Activated CD4-positive, CD25-positive, alpha-beta regulatory T cell treated with anti-CD3 and anti-CD28 coated beads, Interleukin-2, amount 50 U/mL, for 16 hours (primary cell): ENCODE measurements around the gene CASP7.

Experiments
- DNase-seq: peaks from one replicate; pipeline ENCODE4 v3.0.0-alpha.2; 2020; ENCODE audit warnings: low read depth, low spot score

The CASP7 gene

DNA sequence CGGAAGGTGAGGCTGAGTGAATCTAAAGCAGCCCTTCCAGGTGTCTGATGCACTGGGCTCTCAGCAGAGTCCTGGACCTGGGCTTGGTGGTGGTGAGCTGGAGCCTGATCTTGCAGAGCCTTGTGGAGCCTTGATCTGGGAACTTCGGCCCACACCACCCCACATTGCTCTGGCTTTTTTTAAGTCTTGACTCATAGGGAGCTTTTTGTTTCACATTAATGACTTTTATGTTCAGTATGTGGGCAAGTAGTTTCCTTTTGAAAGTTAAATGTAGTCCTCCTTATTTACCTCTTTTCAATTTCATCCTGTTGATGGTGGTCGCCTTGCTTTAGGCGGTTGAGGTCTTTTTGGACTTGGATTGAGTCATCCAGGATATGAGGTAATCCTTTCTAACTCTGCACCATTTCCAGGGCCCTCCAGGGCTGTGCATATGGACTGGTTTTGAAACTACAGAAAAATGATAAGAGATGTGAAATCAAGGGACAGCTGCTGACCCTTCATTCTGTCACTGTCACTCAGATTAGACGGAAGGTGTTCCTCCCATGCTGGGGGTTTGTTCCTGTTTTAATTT lies 12.9 kb upstream of the CASP7 start:
- no peak for DNase-seq

GRCh38 chr10:113680190-113681111 lies 739 bp downstream of the CASP7 start:
- DNase-seq: peak; percentile 2

GRCh38 chr10:113681533-113682470 lies 2.1 kb downstream of the CASP7 start:
- DNase-seq: no peak

GRCh38 chr10:113683300-113683699 lies 3.6 kb downstream of the CASP7 start:
- DNase-seq: no peak

- DNase-seq: no peak
These were observed 6.3 kb downstream of the CASP7 start for GRCh38 chr10:113686028-113686427.

DNA sequence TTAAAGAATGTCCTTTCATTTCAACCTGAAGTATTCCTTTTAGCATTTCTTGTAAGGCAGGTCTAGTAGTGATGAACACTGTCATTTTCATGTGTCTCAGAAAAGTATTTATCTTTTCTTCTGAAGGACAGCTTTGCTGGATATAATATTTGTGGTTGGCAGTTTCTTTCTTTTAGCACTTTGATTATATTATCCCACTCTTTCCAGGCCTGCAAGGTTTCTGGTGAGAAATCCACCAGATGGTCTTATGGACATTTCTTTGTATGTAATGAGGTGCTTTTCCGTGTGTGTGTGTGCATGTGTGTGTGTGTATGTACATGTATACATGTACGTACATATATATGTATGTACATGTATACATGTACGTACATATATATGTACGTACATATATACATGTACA lies 7.3 kb downstream of the CASP7 start:
- DNase-seq: no peak

DNA sequence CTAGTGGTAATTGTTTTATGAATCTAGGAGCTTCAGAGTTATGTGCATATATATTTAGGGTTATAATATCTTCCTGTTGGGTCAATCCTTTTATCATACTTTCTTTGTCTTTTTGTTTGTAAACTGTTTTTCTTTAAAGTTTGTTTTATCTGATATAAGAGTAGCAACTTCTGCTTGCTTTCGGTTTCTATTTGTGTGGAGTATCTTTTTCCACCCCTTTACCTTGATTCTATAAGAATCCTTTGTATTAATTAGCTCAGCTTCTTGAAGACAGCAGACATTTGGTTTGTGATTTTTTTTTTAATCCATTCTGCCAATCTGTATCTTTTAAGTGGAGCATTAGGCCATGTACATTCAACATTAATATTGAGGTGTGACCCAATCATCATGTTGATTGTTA lies 9.3 kb downstream of the CASP7 start:
- no peak for DNase-seq

- no peak for DNase-seq
These were observed 9.9 kb downstream of the CASP7 start for GRCh38 chr10:113689574-113689973.

- no peak for DNase-seq
These were observed 11.0 kb downstream of the CASP7 start for GRCh38 chr10:113690749-113691148.

GRCh38 chr10:113691381-113691780 lies 11.7 kb downstream of the CASP7 start:
- DNase-seq: no peak

GRCh38 chr10:113692271-113692670 lies 12.6 kb downstream of the CASP7 start:
- DNase-seq: no peak

- DNase-seq: no peak
These were observed 13.6 kb downstream of the CASP7 start for GRCh38 chr10:113693348-113693747.

- no peak for DNase-seq
These were observed 16.0 kb downstream of the CASP7 start for GRCh38 chr10:113695691-113696090.

GRCh38 chr10:113697595-113697994 lies 17.9 kb downstream of the CASP7 start:
- DNase-seq: no peak

- DNase-seq: no peak
These were observed 25.1 kb downstream of the CASP7 start for GRCh38 chr10:113704637-113705343.

GRCh38 chr10:113705344-113705652 lies 25.6 kb downstream of the CASP7 start:
- no peak for DNase-seq

DNA sequence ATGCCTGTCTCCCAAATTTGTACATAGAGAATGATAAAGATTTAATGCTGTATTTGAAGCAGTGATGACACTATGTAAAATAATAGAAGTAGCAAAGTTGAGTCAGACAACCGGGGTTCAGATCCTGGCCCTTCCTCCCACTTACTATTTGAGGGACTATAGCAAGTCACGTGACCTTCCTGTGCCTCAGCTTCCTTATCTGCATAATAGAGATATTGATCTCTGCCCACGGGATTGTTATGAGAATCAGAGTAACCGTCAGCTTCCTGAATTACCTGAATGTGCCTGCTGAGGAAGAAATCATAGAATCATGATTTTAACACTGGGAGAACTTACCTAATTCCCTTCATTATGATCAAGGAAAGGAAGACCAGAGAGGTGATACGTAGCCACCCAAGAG lies 26.9 kb downstream of the CASP7 start:
- no peak for DNase-seq

DNA sequence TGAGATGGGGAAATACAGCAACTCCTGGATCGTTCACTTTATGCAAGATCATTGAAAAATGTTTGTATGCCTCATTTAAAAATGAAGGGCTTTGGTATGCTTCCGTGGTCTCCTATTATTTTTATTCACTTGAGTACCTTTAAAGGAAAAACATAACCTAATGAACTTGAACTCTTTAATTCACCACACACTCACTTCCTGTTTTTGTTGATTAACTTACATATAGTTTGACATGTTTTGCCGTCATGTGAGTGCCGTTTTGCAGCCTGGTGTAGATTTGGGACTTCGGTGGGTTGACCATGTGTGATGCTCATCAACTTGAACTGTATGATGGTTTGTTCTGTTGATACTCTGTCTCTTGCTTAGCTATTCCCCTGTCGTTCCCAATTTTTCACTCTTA lies 28.9 kb downstream of the CASP7 start:
- DNase-seq: no peak

GRCh38 chr10:113709221-113709838 lies 29.6 kb downstream of the CASP7 start:
- no peak for DNase-seq

- DNase-seq: no peak
These were observed 31.4 kb downstream of the CASP7 start for GRCh38 chr10:113711142-113711541.

- no peak for DNase-seq
These were observed 32.3 kb downstream of the CASP7 start for GRCh38 chr10:113712024-113712423.
